HepG2 (cell line): ENCODE measurements around the gene SMCHD1. TPM values are rescaled to one million over a fixed set of nuclear protein-coding genes. Genes with fewer than 3 reads are reported as not detected.

ENCODE experiments used
- ATAC-seq: fragments of 200-7000 bp; cut with Tn5 transposase; 3 replicates; pipeline ENCODE4 v1.9.1; 2020; ENCODE audit warnings: mild to moderate bottlenecking, moderate library complexity
- BruUV-seq: library from RNA; stranded (reverse); fragments of 400-500 nt; replicated peaks from 2 replicates; lab custom pipeline; 2021; lab: Mats Ljungman, UMichigan
- CTCF ChIA-PET: fragments of 300-600 bp; formaldehyde crosslinking; extraction: SDS; loops from one replicate; lab custom pipeline; 2021; ENCODE audit warnings: low total read pairs, inconsistent platforms, low intra/inter-chr PET ratio; lab: Yijun Ruan, JAX
- POLR2A ChIA-PET: fragments of 350-600 bp; sonication (Branson Sonifier 250); formaldehyde crosslinking; loops from one replicate; lab custom pipeline; 2020; ENCODE audit warnings: antibody characterized with exemption, inconsistent platforms; lab: Yijun Ruan, JAX
- DNase-seq: peaks from one replicate; pipeline ENCODE4 v3.0.0-alpha.2; 2015; ENCODE audit warnings: low spot score
- FAIRE-seq: peaks from 3 replicates; lab custom pipeline; 2011; peaks lifted over from hg19 to GRCh38; lab: Jason Lieb, UNC
- H2AFZ ChIP-seq: one replicate; pipeline ENCODE4 v1.6.1; 2011; ENCODE audit warnings: low read length, inconsistent platforms
- H3K27ac ChIP-seq: fragments of 300-600 bp; 3 replicates; pipeline ENCODE4 v1.8.0; 2011; ENCODE audit warnings: mixed run types, mild to moderate bottlenecking, mixed read lengths, low read length, inconsistent platforms; ENCODE audit not compliant: insufficient read depth; ENCODE audit errors: extremely low read length
- H3K27me3 ChIP-seq, 2 experiments: fragments of 200-600 bp in 1 of 2; 2 replicates in 1 of 2; 3 replicates in 1 of 2; pipeline versions ENCODE4 v1.6.0 to v1.8.0; 2011; ENCODE audit warnings: low read length in 2 of 2, mild to moderate bottlenecking in 2 of 2, moderate library complexity in 2 of 2, inconsistent platforms in 1 of 2; ENCODE audit not compliant: insufficient read depth in 2 of 2, control insufficient read depth in 1 of 2
- H3K36me3 ChIP-seq, 2 experiments: fragments of 200-600 bp in 1 of 2; replicated peaks in 1 of 2; 2 replicates in 1 of 2; 3 replicates in 1 of 2; pipeline versions ENCODE4 v1.5.1 to v1.8.0; 2011; ENCODE audit warnings: low read length in 2 of 2, inconsistent platforms in 1 of 2; ENCODE audit not compliant: insufficient read depth in 2 of 2, control insufficient read depth in 1 of 2
- H3K4me1 ChIP-seq: 2 replicates; pipeline ENCODE4 v1.5.1; 2012; ENCODE audit warnings: low read length, inconsistent platforms; ENCODE audit not compliant: insufficient read depth
- H3K4me2 ChIP-seq: 2 replicates; pipeline ENCODE4 v1.6.0; 2011; ENCODE audit warnings: low read depth, low read length, inconsistent platforms
- H3K4me3 ChIP-seq, 3 experiments: fragments of 200-600 bp in 1 of 3; sonication (generic), shearing (Covaris generic) in 1 of 3; replicated peaks in 1 of 3; 2 replicates each; pipeline ENCODE4 v1.5.1; 2011 to 2016; ENCODE audit warnings: low read length in 3 of 3, inconsistent platforms in 2 of 3, low read depth in 2 of 3, mild to moderate bottlenecking in 2 of 3, control low read depth in 1 of 3, mixed read lengths in 1 of 3; ENCODE audit not compliant: insufficient read depth in 1 of 3
- H3K79me2 ChIP-seq: one replicate; pipeline ENCODE4 v1.6.1; 2011; ENCODE audit warnings: low read length, inconsistent platforms; ENCODE audit not compliant: insufficient read depth
- H3K9ac ChIP-seq: 2 replicates; pipeline ENCODE4 v1.6.0; 2011; ENCODE audit warnings: mild to moderate bottlenecking, low read depth, low read length, inconsistent platforms; ENCODE audit not compliant: insufficient read depth
- H3K9me3 ChIP-seq: 2 replicates; pipeline ENCODE4 v1.5.1; 2012; ENCODE audit warnings: mild to moderate bottlenecking, low read length
- H4K20me1 ChIP-seq: 2 replicates; pipeline ENCODE4 v1.6.0; 2011; ENCODE audit warnings: inconsistent platforms, mild to moderate bottlenecking, low read length, moderate library complexity; ENCODE audit not compliant: insufficient read depth
- EZH2 ChIP-seq: conservative IDR thresholded peaks from 2 replicates; pipeline ENCODE4 v1.6.1; 2012; ENCODE audit warnings: mild to moderate bottlenecking, low read depth, low read length, moderate library complexity
- REL ChIP-seq: sonication (generic); formaldehyde crosslinking; conservative IDR thresholded peaks from 2 replicates; pipeline ENCODE4 v1.8.0; 2022; ENCODE audit warnings: mild to moderate bottlenecking, missing genetic modification reagents, moderate library complexity
- ZFP36L1 ChIP-seq: sonication (generic); formaldehyde crosslinking; IDR thresholded peaks from 2 replicates; pipeline ENCODE4 v1.8.0; 2022; ENCODE audit warnings: mild to moderate bottlenecking, missing genetic modification reagents, moderate library complexity
- ZNF800 ChIP-seq: sonication (generic); formaldehyde crosslinking; IDR thresholded peaks from 2 replicates; pipeline ENCODE4 v1.4.0; 2020; ENCODE audit warnings: missing genetic modification reagents
- WGBS: methylation state at CpG from one replicate; pipeline ENCODE4 v1.1.6; 2017; ENCODE audit warnings: low lambda C conversion rate; 5-methylcytosine and 5-hydroxymethylcytosine counted together
- in situ Hi-C: cut with HindIII; loops from 2 replicates; pipeline ENCODE4 v1.10.0; 2017; ENCODE audit warnings: low pct_unique_long_range_greater_than_20kb; ENCODE audit not compliant: extremely low pct_ligation_motif_present
- intact Hi-C: fragments of 100-400 bp; cut with micrococcal nuclease; formaldehyde crosslinking; loops from one replicate; pipeline ENCODE4 v1.10.0; 2022; ENCODE audit not compliant: unreplicated experiment
- polyA plus RNA-seq, 8 experiments: library from polyadenylated mRNA; depleted of rRNA in 3 of 8; stranded (reverse) in 7 of 8; unstranded in 1 of 8; fragments of >200 nt; fragmentation: Illumina TruSeq in 4 of 8; extraction: Trizol in 4 of 8; gene quantifications; 2 replicates each; pipeline versions ENCODE4 v1.2.1 to v1.2.3, GENCODE V29; 2011 to 2016; ENCODE audit warnings: low read depth in 4 of 8, missing spikeins in 1 of 8, mixed read lengths in 1 of 8; ENCODE audit not compliant: insufficient read depth in 1 of 8
- total RNA-seq, 5 experiments: library from RNA; depleted of rRNA; stranded (reverse); fragments of >200 nt; fragmentation: Illumina TruSeq; extraction: Trizol; gene quantifications; 2 replicates each; pipeline ENCODE4 v1.2.3, GENCODE V29; 2016; ENCODE audit warnings: low read depth in 1 of 5

The SMCHD1 gene
- total and polyA plus RNA-seq, 2 of the 13 experiments (the other 11 are each of a cell fraction or from before 2014, with no cell fraction given) = 21.4 to 93.6 TPM

DNA sequence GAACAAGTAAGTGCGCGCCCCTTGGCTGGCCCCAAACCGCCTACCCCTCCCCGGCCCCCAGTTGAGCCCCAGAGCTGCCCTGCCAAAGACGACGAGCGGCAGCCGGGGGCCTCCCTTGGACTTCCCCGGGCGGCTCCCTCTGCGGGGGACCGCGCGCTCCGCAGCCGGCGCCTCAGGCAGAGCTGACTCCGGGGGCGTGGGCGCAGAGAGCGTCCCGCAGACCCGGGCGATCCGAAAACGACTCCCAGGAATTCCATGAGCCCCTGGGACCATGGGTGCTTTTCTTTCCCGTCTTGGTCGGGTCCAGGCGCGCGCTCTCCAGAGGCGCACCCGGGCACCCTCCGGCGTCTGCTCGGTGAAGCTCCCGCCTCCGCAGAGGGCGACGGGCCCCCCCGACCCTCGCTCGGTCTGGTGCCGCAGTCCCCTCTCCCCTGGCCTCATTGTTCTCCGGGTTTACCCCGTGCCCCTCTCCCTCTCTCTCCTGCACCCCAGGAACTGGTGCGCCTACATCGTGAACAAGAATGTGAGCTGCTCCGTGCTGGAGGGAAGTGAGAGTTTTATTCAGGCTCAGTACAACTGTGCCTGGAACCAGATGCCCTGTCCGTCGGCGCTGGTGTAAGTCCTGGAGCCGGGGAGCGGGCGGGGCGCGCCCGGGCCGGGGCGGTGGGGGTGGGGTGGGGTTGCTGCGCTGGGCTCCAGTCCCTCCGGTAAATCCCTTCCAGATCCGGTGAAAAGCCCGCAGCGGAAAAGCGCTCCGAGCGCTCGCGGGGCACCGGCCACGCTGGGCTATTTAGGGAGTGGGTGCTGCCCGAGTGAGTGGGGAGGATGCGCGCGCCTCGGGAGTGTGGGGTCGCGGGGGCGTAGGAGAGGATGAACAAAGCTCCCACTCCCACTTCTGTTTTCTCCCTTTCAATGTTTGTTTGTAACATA lies 192.1 kb downstream of the SMCHD1 start:
- DNase-seq = no peak
- peak overlapping the region; percentile 59; the same call in 1 of the 2 replicates for H3K4me2 ChIP-seq
- 25% methylated on average over 17 of the region's 80 CpGs for WGBS

More for the DNA sequence above, 192.1 kb downstream of the SMCHD1 start:
- CTCF ChIA-PET = no interaction called here
- Histone ChIP-seq H3K79me2 (no peaks in the 10 kb centered on the region), H3K9ac (no peak overlapping the region), H4K20me1 (no peaks in the 10 kb centered on the region), H3K4me1 (peaks cover 6% of the 10 kb centered on the region; the same call in 1 of the 2 replicates), H3K36me3 (no peaks in the 10 kb centered on the region), H3K27me3 (peaks cover 2 to 66% of the 10 kb centered on the region in 2 experiments; a peak in 4 of 5 replicates), H3K9me3 (no peaks in the 10 kb centered on the region), H2AFZ (no peak overlapping the region), H3K27ac (no peak overlapping the region), H3K4me3 (peak overlapping the region in 2 of 3 experiments; percentile 25 to 50; a peak in 2 of 6 replicates)
- intact Hi-C loops = no loop called here
- peak; percentile 35; the same call in 1 of the 2 replicates for TF ChIP-seq EZH2
- TF ChIP-seq ZFP36L1 = no peak
- no peak for TF ChIP-seq REL
- peak; percentile 95 for TF ChIP-seq ZNF800 (CRISPR knock-in tag)
- ATAC-seq = peak; percentile 64
- BruUV-seq = no TSS peak
- FAIRE-seq = no peak
- in situ Hi-C loops = no loop called here
- POLR2A ChIA-PET = no interaction called here
